GM12878 (cell line): ENCODE data around the gene KRT20. TPM values are rescaled to one million over a fixed set of nuclear protein-coding genes. Genes with fewer than 3 reads are reported as not detected.

Source experiments
- ATAC-seq: fragments of 200-7000 bp; cut with Tn5 transposase; 3 replicates; pipeline ENCODE4 v1.9.1; 2020; ENCODE audit warnings: mild to moderate bottlenecking, moderate library complexity
- BruUV-seq: library from RNA; stranded (reverse); fragments of 400-500 nt; replicated peaks from 2 replicates; lab custom pipeline; 2021; lab: Mats Ljungman, UMichigan
- CTCF ChIA-PET: fragments of 300-600 bp; sonication (Branson Sonifier 250); formaldehyde crosslinking; extraction: SDS; loops from one replicate; lab custom pipeline; 2021; ENCODE audit warnings: inconsistent platforms; lab: Yijun Ruan, JAX
- POLR2A ChIA-PET: fragments of 350-600 bp; formaldehyde crosslinking; extraction: SDS; loops from one replicate; lab custom pipeline; 2021; ENCODE audit warnings: inconsistent platforms; lab: Charles Lee
- RAD21 ChIA-PET: fragments of 300-600 bp; sonication (Branson Sonifier 250); formaldehyde crosslinking; loops from one replicate; lab custom pipeline; 2023; ENCODE audit warnings: antibody characterized with exemption; ENCODE audit not compliant: unreplicated experiment; lab: Charles Lee
- SMC1A ChIA-PET: fragments of 300-600 bp; sonication (Branson Sonifier 250); formaldehyde crosslinking; loops from one replicate; lab custom pipeline; 2023; ENCODE audit not compliant: unreplicated experiment, uncharacterized antibody; lab: Charles Lee
- DNase-seq: peaks from one replicate; pipeline ENCODE4 v3.0.0-alpha.2; 2011; ENCODE audit warnings: low read depth, low spot score
- FAIRE-seq: peaks from 3 replicates; lab custom pipeline; 2011; peaks lifted over from hg19 to GRCh38; lab: Jason Lieb, UNC
- H2AFZ ChIP-seq: 2 replicates; pipeline ENCODE4 v1.6.0; 2011; ENCODE audit warnings: low read depth, low read length, control low read depth; ENCODE audit not compliant: control insufficient read depth
- H3K27ac ChIP-seq: 2 replicates; pipeline ENCODE4 v1.5.1; 2011; ENCODE audit warnings: control low read depth; ENCODE audit not compliant: control insufficient read depth, insufficient read depth
- H3K27me3 ChIP-seq, 2 experiments: replicated peaks in 1 of 2; 2 replicates each; pipeline versions ENCODE4 v1.6.0 to v1.6.1; 2011; ENCODE audit warnings: low read length in 1 of 2; ENCODE audit not compliant: control insufficient read depth in 2 of 2, insufficient read depth in 2 of 2
- H3K36me3 ChIP-seq, 2 experiments: 2 replicates each; pipeline ENCODE4 v1.5.1; 2011; ENCODE audit warnings: low read length in 1 of 2; ENCODE audit not compliant: control insufficient read depth in 2 of 2, insufficient read depth in 2 of 2
- H3K4me1 ChIP-seq: 2 replicates; pipeline ENCODE4 v1.6.1; 2011; ENCODE audit warnings: mild to moderate bottlenecking, low read length, moderate library complexity, mixed read lengths; ENCODE audit not compliant: control insufficient read depth, insufficient read depth
- H3K4me2 ChIP-seq: 2 replicates; pipeline ENCODE4 v1.6.0; 2011; ENCODE audit warnings: control low read depth; ENCODE audit not compliant: control insufficient read depth, insufficient read depth
- H3K4me3 ChIP-seq: fragments of 200-600 bp; sonication (generic); 2 replicates; pipeline ENCODE4 v1.5.1; 2016
- H3K79me2 ChIP-seq: 2 replicates; pipeline ENCODE4 v1.6.0; 2011; ENCODE audit warnings: low read length; ENCODE audit not compliant: control insufficient read depth, insufficient read depth
- H3K9ac ChIP-seq: 2 replicates; pipeline ENCODE4 v1.8.0; 2011; ENCODE audit warnings: low read length, control low read depth, mixed read lengths; ENCODE audit not compliant: control insufficient read depth, insufficient read depth
- H3K9me3 ChIP-seq: replicated peaks from 3 replicates; pipeline ENCODE4 v1.5.1; 2011; ENCODE audit warnings: mild to moderate bottlenecking, low read length; ENCODE audit not compliant: control insufficient read depth, insufficient read depth
- H4K20me1 ChIP-seq: 2 replicates; pipeline ENCODE4 v1.6.0; 2011; ENCODE audit not compliant: control insufficient read depth, insufficient read depth
- CBX5 ChIP-seq: sonication (generic); IDR thresholded peaks from 2 replicates; pipeline ENCODE4 v1.6.1; 2016; ENCODE audit warnings: low read depth, moderate library complexity, mild to moderate bottlenecking, inconsistent platforms
- CREM ChIP-seq: IDR thresholded peaks from 2 replicates; pipeline ENCODE4 v1.6.1; 2014; ENCODE audit warnings: antibody characterized with exemption, low read depth
- E4F1 ChIP-seq: fragments of 450-650 bp; IDR thresholded peaks from 2 replicates; pipeline ENCODE4 v1.6.1; 2018; ENCODE audit warnings: borderline replicate concordance, mild to moderate bottlenecking; ENCODE audit not compliant: partially characterized antibody
- EGR1 ChIP-seq, 2 experiments: IDR thresholded peaks; 1 replicate in 1 of 2; 2 replicates in 1 of 2; pipeline ENCODE4 v1.6.1; 2011 to 2012; ENCODE audit warnings: low read depth in 2 of 2, low read length in 2 of 2, borderline replicate concordance in 1 of 2, mild to moderate bottlenecking in 1 of 2, moderate library complexity in 1 of 2
- EP300 ChIP-seq, 2 experiments: fragments of 150-350 bp in 1 of 2; IDR thresholded peaks; 2 replicates each; pipeline ENCODE4 v1.6.1; 2011 to 2012; ENCODE audit warnings: low read depth in 2 of 2, low read length in 2 of 2, borderline replicate concordance in 1 of 2, improper control_type of control experiment in 1 of 2, inconsistent platforms in 1 of 2; ENCODE audit not compliant: control insufficient read depth in 1 of 2
- RAD51 ChIP-seq: fragments of 450-650 bp; IDR thresholded peaks from 2 replicates; pipeline ENCODE4 v1.6.1; 2016; ENCODE audit warnings: moderate library complexity, mild to moderate bottlenecking, inconsistent platforms
- RBBP5 ChIP-seq: fragments of 200-600 bp; sonication (generic); conservative IDR thresholded peaks from 2 replicates; pipeline ENCODE4 v1.6.1; 2016
- SKIL ChIP-seq: fragments of 450-650 bp; IDR thresholded peaks from 2 replicates; pipeline ENCODE4 v1.6.1; 2017; ENCODE audit warnings: mild to moderate bottlenecking, low read depth, inconsistent platforms; ENCODE audit not compliant: poor library complexity, severe bottlenecking
- SREBF2 ChIP-seq: IDR thresholded peaks from 2 replicates; pipeline ENCODE4 v1.6.1; 2012; ENCODE audit warnings: mild to moderate bottlenecking, low read length
- SUPT20H ChIP-seq: IDR thresholded peaks from 2 replicates; pipeline ENCODE4 v1.6.1; 2011; ENCODE audit warnings: low read depth, mild to moderate bottlenecking, low read length, moderate library complexity, borderline replicate concordance; ENCODE audit not compliant: control insufficient read depth
- WRNIP1 ChIP-seq: IDR thresholded peaks from 2 replicates; pipeline ENCODE4 v1.6.1; 2011; ENCODE audit warnings: low read depth, low read length, improper control_type of control experiment, borderline replicate concordance
- ZBED1 ChIP-seq: IDR thresholded peaks from 2 replicates; pipeline ENCODE4 v1.6.1; 2016; ENCODE audit warnings: borderline replicate concordance
- ZNF207 ChIP-seq: fragments of 450-650 bp; IDR thresholded peaks from 2 replicates; pipeline ENCODE4 v1.6.1; 2014; ENCODE audit warnings: antibody characterized with exemption, mild to moderate bottlenecking, borderline replicate concordance
- WGBS: methylation state at CpG from one replicate; pipeline ENCODE4 v1.1.6; 2016; ENCODE audit warnings: low lambda C conversion rate; ENCODE audit not compliant: insufficient replicate concordance, insufficient coverage; ENCODE audit errors: missing lambda C conversion rate; 5-methylcytosine and 5-hydroxymethylcytosine counted together
- in situ Hi-C: fragments of 300-500 bp; cut with MboI; formaldehyde crosslinking; loops from 9 replicates; pipeline ENCODE4 v1.14.3; 2018; ENCODE audit warnings: mixed read lengths
- intact Hi-C: fragments of 100-400 bp; cut with micrococcal nuclease; formaldehyde crosslinking; loops from one replicate; pipeline ENCODE4 v1.14.2; 2022; ENCODE audit not compliant: unreplicated experiment
- polyA plus RNA-seq, 11 experiments: library from polyadenylated mRNA; depleted of rRNA in 4 of 11; unstranded in 6 of 11; stranded (reverse) in 5 of 11; fragments of >200 nt; fragmentation: Nextera tagmentation in 4 of 11; fragmentation: Illumina TruSeq in 1 of 11; extraction: Ambion mirVana in 4 of 11; extraction: Trizol in 1 of 11; gene quantifications; 1 replicate in 1 of 11; 2 replicates in 10 of 11; pipeline versions ENCODE4 v1.2.1 to v1.2.3, GENCODE V29; 2011 to 2016; ENCODE audit warnings: inconsistent platforms in 2 of 11, missing spikeins in 2 of 11, low read depth in 1 of 11
- total RNA-seq, 4 experiments: library from RNA; depleted of rRNA in 3 of 4; stranded (reverse); fragments of >200 nt in 3 of 4; fragmentation: Illumina TruSeq in 1 of 4; extraction: Trizol in 1 of 4; gene quantifications; 2 replicates each; pipeline versions ENCODE4 v1.2.1 to v1.2.3, GENCODE V29; 2013 to 2021

The KRT20 gene
- total and polyA plus RNA-seq, 10 of the 15 experiments (the other 5 are each of a cell fraction or from before 2014, with no cell fraction given): 0.23 TPM; not detected in 9

- POLR2A ChIA-PET: no interaction called here
- no peak for FAIRE-seq
- in situ Hi-C loops: no loop called here
- BruUV-seq: no TSS peak
- Histone ChIP-seq H2AFZ (no peak overlapping the region), H3K79me2 (no peaks in the 10 kb centered on the region), H3K27me3 (no peaks in the 10 kb centered on the region; a peak in 2 of 4 replicates)
- WGBS: 20% methylated on average over 1 of the region's 1 CpG
- TF ChIP-seq SKIL: no peak
- TF ChIP-seq WRNIP1: no peak
- no peak for TF ChIP-seq SREBF2
- TF ChIP-seq SUPT20H: no peak
- TF ChIP-seq EP300 (IDR thresholded peaks at IDR 0.05; ENCODE audit: borderline replicate concordance in 1 of 2, control insufficient read depth in 1 of 2, low read depth in 2 of 2, low read length in 2 of 2): no peak
- TF ChIP-seq RBBP5: no peak
- TF ChIP-seq CBX5: no peak
- no peak for TF ChIP-seq E4F1
- TF ChIP-seq CREM: no peak
- no peak for TF ChIP-seq ZNF207
- TF ChIP-seq ZBED1: no peak
- TF ChIP-seq EGR1 (IDR thresholded peaks at IDR 0.05; ENCODE audit: borderline replicate concordance in 1 of 2, low read depth in 2 of 2, low read length in 2 of 2): no peak
- TF ChIP-seq RAD51: no peak
- TF ChIP-seq, all 136 proteins: peak for 0
- SMC1A ChIA-PET: interaction anchor here (0.6 to 1.1 kb wide), 3 partner anchors 240 to 775 kb away, joined by 3 read pairs; no protein-coding TSS in a partner anchor
- Histone ChIP-seq H3K4me3 (no peak overlapping the region), H3K9me3 (no peaks in the 10 kb centered on the region), H3K9ac (no peak overlapping the region), H3K36me3 (no peaks in the 10 kb centered on the region), H3K4me2 (no peak overlapping the region), H4K20me1 (no peaks in the 10 kb centered on the region), H3K27ac (no peak overlapping the region), H3K4me1 (no peaks in the 10 kb centered on the region)
- DNase-seq: no peak
- RAD21 ChIA-PET: no interaction called here
- CTCF ChIA-PET: interaction anchor here (1.3 to 2.2 kb wide), 3 partner anchors 11 to 16 kb away, joined by 4 to 7 read pairs (median 4); no protein-coding TSS in a partner anchor
- no peak for ATAC-seq
- intact Hi-C loops: no loop called here
These were observed 11.2 kb downstream of the KRT20 start for GRCh38 chr17:40873801-40874200.
